LNCaP clone FGC (cell line): ENCODE data around the gene FOXP2.

ENCODE experiments used
- DNase-seq: peaks from one replicate; pipeline ENCODE4 v3.0.0-alpha.2; 2011; ENCODE audit warnings: low read depth
- H3K4me3 ChIP-seq: 2 replicates; pipeline ENCODE4 v1.5.1; 2011; ENCODE audit warnings: mild to moderate bottlenecking, low read depth, low read length, control low read depth
- CTCF ChIP-seq: IDR thresholded peaks from 2 replicates; pipeline ENCODE4 v1.5.1; 2012; ENCODE audit warnings: mild to moderate bottlenecking; ENCODE audit not compliant: control insufficient read depth, insufficient read depth; ENCODE audit errors: extremely low read depth

FOXP2 gene

GRCh38 chr7:114415064-114415989 is 712 bp downstream of the FOXP2 start:
- no peak for TF ChIP-seq CTCF
- no peak for DNase-seq
- no peak overlapping the region for H3K4me3 ChIP-seq

- TF ChIP-seq CTCF: no peak
- H3K4me3 ChIP-seq: no peak overlapping the region
- no peak for DNase-seq
Observed at GRCh38 chr7:114416129-114416990, 1.7 kb downstream of the FOXP2 start.

GRCh38 chr7:114417290-114417689 is 2.7 kb downstream of the FOXP2 start:
- H3K4me3 ChIP-seq: no peak overlapping the region
- TF ChIP-seq CTCF: no peak
- DNase-seq: no peak

GRCh38 chr7:114418117-114418516 is 3.5 kb downstream of the FOXP2 start:
- no peak for DNase-seq
- H3K4me3 ChIP-seq: no peak overlapping the region
- no peak for TF ChIP-seq CTCF

- no peak overlapping the region for H3K4me3 ChIP-seq
- DNase-seq: no peak
- no peak for TF ChIP-seq CTCF
Observed at GRCh38 chr7:114419441-114420272, 5.0 kb downstream of the FOXP2 start.
